HG02763 (cell line): ENCODE results near the gene ZSWIM8.

Source experiments
- ATAC-seq: cut with Tn5 transposase; IDR thresholded peaks from one replicate; pipeline ENCODE4 v1.9.1; 2021; ENCODE audit warnings: mild to moderate bottlenecking, moderate library complexity; ENCODE audit not compliant: unreplicated experiment

The ZSWIM8 gene

DNA sequence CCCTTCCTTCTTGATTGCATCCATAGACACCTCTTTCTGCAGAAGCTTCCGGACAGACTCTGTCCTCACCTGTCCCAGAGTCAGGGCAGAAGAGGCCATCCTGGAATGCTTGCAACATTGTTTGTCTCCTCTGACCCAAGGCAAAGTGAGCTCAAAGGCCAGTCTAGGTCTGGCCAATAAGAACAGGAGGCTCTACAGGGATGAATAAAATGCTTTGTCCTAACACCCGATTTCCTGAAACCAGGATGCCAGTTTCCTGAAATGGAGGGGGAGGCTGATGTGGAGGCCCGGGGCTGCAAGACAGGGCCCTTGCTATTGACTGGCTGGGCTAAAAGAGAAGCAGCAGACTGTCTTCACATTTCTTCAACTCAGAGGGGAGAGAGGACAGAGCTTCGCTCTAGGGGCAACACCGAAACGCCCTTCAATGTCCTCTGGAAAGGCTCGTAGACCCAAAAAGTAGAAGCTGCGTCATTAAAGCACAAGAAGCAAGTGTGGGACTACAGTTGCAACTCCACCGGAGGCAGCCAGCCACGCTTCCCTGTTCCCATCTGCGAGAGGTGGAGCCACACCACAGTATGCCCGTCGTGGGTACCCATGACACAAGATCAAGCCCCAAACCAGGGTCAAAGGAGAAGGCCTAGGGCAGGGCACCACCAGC, 55.1 kb downstream of the ZSWIM8 start:
- ATAC-seq: no peak

- ATAC-seq: no peak
Observed at GRCh38 chr10:73841061-73841421, 55.6 kb downstream of the ZSWIM8 start.

DNA sequence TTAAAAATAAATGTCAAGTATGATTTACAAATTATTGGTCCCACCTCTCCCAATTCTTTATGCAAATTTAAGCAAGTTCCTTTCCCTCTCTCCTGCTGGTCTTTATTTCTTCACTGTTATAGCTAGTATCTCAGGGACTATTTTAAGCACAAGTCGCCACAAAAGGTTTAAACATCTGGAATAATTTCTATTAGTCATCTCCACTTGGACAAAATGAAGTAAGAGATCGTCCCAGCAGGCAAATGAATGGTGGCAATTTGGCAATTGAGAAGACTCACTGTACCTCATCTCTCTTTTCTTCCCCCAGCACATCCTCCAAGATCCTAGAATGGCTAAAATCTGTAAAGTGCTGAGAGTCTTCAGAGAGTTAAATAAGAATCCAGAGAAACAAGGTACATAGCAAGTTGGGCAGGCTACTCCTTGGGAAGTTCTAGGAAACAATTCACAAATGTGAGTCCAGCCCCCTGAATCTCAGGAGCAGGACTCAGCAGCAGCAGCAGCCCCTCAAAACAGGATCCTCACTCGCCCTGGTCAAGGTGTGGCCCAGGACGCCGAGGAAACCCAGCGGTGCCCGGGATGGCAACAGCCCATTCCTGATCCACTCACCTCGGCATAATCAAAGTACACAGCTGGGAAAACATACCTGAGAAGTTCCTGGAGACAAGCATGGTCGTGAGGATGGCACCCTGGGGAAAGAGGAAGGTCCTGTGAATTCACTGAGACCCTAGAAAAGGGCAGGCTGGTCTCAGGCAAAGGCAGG, 56.3 kb downstream of the ZSWIM8 start:
- no peak for ATAC-seq

DNA sequence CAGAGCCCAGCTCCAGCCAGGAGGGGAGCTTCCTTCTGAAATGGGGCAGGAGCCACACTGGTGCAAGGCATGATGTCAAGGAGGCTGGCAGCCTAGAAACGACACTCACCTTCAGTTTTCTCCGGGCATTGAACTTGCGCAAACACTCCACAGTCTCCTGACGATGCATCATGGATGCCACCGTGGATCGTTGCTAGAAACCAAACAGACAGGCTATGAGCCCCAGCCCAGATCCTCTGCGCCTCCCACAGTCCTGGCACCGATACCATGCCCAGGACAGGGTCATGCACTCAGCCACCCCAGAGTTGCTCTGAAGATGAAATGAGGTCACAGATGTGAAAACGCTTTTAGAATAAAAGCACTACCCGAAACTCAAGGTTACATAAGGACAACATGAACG, 56.9 kb downstream of the ZSWIM8 start:
- ATAC-seq: no peak

DNA sequence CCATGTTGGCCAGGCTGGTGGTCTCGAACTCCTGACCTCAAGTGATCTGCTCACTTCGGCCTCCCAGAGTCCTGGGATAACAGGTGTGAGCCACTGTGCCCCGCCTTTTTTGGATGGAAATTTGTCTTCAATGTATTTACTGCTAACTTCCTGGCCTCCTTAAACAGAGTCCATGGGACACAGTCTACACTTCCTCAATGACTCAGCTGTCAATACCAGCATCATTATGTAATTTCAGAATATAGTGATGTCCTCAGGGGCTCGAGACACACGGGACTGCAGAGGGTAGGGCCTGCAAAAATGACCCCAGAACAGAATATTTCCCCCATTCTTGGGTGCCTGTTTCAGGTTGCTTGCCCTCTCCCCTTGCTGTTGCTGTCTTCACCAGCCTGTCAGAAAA, 57.9 kb downstream of the ZSWIM8 start:
- no peak for ATAC-seq

GRCh38 chr10:73847031-73847430, 61.6 kb downstream of the ZSWIM8 start:
- ATAC-seq: no peak

DNA sequence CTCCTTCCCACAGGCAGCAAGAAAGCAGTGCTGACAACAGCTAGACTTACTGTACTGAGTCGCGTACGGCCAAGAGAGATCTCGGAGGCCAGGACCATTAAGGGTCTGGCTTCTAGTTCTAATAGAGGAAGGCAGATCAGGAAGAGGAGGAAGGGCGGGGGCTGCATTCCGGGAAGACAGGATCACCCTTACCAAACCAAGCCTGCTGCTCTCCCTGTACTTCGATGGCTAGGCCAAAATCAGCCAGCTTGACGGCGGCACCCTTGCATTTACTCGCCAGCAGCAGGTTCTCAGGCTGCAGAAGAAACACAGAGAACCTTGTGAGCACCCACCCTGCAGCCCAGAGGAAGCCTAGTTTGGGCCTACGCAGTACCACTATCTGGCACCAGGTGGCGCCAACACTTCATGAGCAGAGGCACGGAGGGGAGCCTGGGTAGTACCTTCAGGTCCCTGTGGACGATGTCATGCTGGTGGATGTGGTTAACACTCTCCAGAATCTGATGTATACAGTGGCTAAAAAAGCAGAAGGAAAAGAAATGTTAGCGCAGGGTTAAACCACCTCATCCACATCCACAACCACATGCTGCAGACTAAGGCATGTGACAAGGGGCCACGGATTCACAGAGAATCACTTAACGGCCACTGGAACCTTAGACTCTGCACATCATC, 63.5 kb downstream of the ZSWIM8 start:
- ATAC-seq: peak; percentile 86

GRCh38 chr10:73850211-73850610, 64.8 kb downstream of the ZSWIM8 start:
- no peak for ATAC-seq

DNA sequence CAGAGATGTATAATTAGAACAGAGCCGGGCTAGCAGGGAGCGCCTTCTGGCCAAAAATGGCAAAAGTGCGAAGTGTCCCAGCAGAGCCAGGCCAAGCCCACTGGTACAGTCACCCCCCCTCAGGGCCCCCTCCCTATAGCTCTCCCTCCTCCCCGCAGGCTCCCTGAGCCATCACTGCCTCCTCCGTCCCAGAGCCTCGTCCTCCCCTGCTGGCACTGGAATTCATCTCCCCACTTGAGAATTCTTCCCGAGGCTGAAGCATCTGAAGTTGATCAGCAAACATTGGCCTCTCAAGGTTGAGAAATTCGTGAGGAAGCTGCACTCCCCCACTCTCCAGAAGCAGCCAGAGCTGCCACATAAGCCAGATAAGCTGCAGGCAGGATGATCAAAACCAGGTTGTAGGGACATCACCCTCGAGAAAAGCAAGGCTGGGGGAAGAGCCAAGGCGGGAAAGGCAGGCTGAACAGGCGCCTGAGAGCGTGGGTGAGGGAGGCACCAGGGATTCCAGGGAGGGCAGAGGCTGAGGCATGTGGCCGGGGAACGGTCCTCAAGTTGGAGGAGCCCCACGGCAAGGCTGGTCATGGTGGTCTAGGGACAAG, 65.6 kb downstream of the ZSWIM8 start:
- ATAC-seq: no peak
